ENCODE measurements around the gene TAF1C. TPM values are rescaled to one million over a fixed set of nuclear protein-coding genes. Genes with fewer than 3 reads are reported as not detected.

TAF1C gene
- total and polyA plus RNA-seq, 10 of the 15 experiments (the other 5 are each of a cell fraction or from before 2014, with no cell fraction given) = 0.98 to 40.1 (median 15.4) TPM

DNA sequence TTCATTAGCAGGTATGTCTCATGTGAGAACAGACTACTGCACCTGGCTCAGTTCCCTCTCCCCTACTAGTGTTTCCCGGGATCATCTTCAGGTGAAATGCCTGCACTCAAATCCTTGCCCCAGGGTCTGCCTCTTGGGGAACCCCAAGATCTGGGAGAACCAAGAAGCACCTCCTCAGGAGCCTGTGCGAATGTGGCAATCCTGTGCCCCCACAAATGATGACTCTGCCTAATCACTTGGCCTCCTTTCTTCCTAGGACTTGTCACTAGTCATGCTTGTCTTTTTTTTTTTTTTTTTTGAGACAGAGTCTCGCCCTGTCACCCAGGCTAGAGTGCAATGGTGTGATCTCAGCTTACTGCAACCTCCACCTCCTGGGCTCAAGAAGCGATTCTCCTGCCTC lies 25.8 kb upstream of the TAF1C start:
- WGBS (ENCODE audit: insufficient coverage, insufficient replicate concordance, low lambda C conversion rate, missing lambda C conversion rate) = 20% methylated on average over 3 of the region's 4 CpGs
- CTCF ChIA-PET = no interaction called here
- no peak overlapping the region for H3K4me3 ChIP-seq
- H3K27me3 ChIP-seq (replicated peaks in 1 of 2; ENCODE audit: control insufficient read depth in 2 of 2, insufficient read depth in 2 of 2, low read length in 1 of 2) = no peaks in the 10 kb centered on the region
- DNase-seq (ENCODE audit: low read depth, low spot score) (no peak), ATAC-seq (no peak), FAIRE-seq (no peak)
- H3K79me2 ChIP-seq (ENCODE audit: control insufficient read depth, insufficient read depth, low read length) = no peaks in the 10 kb centered on the region
- no peak overlapping the region for H3K27ac ChIP-seq (ENCODE audit: control insufficient read depth, insufficient read depth)
- no peaks in the 10 kb centered on the region; the same call in 2 of the 3 replicates for H3K9me3 ChIP-seq (replicated peaks; ENCODE audit: control insufficient read depth, insufficient read depth, low read length)
- RAD21 ChIA-PET (ENCODE audit: unreplicated experiment) = no interaction called here
- in situ Hi-C loops (cut with MboI) (no loop called here), intact Hi-C loops (cut with micrococcal nuclease; ENCODE audit: unreplicated experiment) (no loop called here)
- H3K4me2 ChIP-seq (ENCODE audit: control insufficient read depth, insufficient read depth) = no peak overlapping the region
- SMC1A ChIA-PET (ENCODE audit: uncharacterized antibody, unreplicated experiment) = no interaction called here
- H3K36me3 ChIP-seq (ENCODE audit: control insufficient read depth in 2 of 2, insufficient read depth in 2 of 2, low read length in 1 of 2) = no peaks in the 10 kb centered on the region
- H3K4me1 ChIP-seq (ENCODE audit: control insufficient read depth, insufficient read depth, low read length) = no peaks in the 10 kb centered on the region
- no peak overlapping the region for H2AFZ ChIP-seq (ENCODE audit: control insufficient read depth, low read depth, low read length)
- BruUV-seq (replicated peaks) = no TSS peak
- H3K9ac ChIP-seq (ENCODE audit: control insufficient read depth, insufficient read depth, low read length) = no peak overlapping the region
- POLR2A ChIA-PET = no interaction called here
- H4K20me1 ChIP-seq (ENCODE audit: control insufficient read depth, insufficient read depth) = no peaks in the 10 kb centered on the region
- TF ChIP-seq MXI1 (IDR thresholded peaks at IDR 0.05; ENCODE audit: low read depth, low read length) (no peak), ZNF384 (IDR thresholded peaks at IDR 0.05; ENCODE audit: borderline replicate concordance, low read depth, low read length) (no peak), RELA (IDR thresholded peaks at IDR 0.05; ENCODE audit: borderline replicate concordance, partially characterized antibody) (no peak), STAT1 (conservative IDR thresholded peaks at IDR 0.05) (no peak), STAT3 (IDR thresholded peaks at IDR 0.05; ENCODE audit: low read depth, low read length) (no peak), POLR2AphosphoS5 (IDR thresholded peaks at IDR 0.05; ENCODE audit: low read length) (no peak), MYB (IDR thresholded peaks at IDR 0.05; ENCODE audit: borderline replicate concordance, low read depth, low read length) (no peak), NBN (IDR thresholded peaks at IDR 0.05) (no peak), BMI1 (IDR thresholded peaks at IDR 0.05; ENCODE audit: borderline replicate concordance) (no peak)
- TF ChIP-seq, protein P1, sequence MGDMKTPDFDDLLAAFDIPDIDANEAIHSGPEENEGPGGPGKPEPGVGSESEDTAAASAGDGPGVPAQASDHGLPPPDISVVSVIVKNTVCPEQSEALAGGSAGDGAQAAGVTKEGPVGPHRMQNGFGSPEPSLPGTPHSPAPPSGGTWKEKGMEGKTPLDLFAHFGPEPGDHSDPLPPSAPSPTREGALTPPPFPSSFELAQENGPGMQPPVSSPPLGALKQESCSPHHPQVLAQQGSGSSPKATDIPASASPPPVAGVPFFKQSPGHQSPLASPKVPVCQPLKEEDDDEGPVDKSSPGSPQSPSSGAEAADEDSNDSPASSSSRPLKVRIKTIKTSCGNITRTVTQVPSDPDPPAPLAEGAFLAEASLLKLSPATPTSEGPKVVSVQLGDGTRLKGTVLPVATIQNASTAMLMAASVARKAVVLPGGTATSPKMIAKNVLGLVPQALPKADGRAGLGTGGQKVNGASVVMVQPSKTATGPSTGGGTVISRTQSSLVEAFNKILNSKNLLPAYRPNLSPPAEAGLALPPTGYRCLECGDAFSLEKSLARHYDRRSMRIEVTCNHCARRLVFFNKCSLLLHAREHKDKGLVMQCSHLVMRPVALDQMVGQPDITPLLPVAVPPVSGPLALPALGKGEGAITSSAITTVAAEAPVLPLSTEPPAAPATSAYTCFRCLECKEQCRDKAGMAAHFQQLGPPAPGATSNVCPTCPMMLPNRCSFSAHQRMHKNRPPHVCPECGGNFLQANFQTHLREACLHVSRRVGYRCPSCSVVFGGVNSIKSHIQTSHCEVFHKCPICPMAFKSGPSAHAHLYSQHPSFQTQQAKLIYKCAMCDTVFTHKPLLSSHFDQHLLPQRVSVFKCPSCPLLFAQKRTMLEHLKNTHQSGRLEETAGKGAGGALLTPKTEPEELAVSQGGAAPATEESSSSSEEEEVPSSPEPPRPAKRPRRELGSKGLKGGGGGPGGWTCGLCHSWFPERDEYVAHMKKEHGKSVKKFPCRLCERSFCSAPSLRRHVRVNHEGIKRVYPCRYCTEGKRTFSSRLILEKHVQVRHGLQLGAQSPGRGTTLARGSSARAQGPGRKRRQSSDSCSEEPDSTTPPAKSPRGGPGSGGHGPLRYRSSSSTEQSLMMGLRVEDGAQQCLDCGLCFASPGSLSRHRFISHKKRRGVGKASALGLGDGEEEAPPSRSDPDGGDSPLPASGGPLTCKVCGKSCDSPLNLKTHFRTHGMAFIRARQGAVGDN (IDR thresholded peaks at IDR 0.05) = no peak
- TF ChIP-seq, protein P2, sequence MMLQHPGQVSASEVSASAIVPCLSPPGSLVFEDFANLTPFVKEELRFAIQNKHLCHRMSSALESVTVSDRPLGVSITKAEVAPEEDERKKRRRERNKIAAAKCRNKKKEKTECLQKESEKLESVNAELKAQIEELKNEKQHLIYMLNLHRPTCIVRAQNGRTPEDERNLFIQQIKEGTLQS (IDR thresholded peaks at IDR 0.05; ENCODE audit: borderline replicate concordance, extremely low read depth, low read depth, low read length) = no peak
- TF ChIP-seq, protein P3, sequence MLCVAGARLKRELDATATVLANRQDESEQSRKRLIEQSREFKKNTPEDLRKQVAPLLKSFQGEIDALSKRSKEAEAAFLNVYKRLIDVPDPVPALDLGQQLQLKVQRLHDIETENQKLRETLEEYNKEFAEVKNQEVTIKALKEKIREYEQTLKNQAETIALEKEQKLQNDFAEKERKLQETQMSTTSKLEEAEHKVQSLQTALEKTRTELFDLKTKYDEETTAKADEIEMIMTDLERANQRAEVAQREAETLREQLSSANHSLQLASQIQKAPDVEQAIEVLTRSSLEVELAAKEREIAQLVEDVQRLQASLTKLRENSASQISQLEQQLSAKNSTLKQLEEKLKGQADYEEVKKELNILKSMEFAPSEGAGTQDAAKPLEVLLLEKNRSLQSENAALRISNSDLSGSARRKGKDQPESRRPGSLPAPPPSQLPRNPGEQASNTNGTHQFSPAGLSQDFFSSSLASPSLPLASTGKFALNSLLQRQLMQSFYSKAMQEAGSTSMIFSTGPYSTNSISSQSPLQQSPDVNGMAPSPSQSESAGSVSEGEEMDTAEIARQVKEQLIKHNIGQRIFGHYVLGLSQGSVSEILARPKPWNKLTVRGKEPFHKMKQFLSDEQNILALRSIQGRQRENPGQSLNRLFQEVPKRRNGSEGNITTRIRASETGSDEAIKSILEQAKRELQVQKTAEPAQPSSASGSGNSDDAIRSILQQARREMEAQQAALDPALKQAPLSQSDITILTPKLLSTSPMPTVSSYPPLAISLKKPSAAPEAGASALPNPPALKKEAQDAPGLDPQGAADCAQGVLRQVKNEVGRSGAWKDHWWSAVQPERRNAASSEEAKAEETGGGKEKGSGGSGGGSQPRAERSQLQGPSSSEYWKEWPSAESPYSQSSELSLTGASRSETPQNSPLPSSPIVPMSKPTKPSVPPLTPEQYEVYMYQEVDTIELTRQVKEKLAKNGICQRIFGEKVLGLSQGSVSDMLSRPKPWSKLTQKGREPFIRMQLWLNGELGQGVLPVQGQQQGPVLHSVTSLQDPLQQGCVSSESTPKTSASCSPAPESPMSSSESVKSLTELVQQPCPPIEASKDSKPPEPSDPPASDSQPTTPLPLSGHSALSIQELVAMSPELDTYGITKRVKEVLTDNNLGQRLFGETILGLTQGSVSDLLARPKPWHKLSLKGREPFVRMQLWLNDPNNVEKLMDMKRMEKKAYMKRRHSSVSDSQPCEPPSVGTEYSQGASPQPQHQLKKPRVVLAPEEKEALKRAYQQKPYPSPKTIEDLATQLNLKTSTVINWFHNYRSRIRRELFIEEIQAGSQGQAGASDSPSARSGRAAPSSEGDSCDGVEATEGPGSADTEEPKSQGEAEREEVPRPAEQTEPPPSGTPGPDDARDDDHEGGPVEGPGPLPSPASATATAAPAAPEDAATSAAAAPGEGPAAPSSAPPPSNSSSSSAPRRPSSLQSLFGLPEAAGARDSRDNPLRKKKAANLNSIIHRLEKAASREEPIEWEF (IDR thresholded peaks at IDR 0.05; ENCODE audit: insufficient replicate concordance, low read depth, low read length) = no peak
- TF ChIP-seq, protein P4, sequence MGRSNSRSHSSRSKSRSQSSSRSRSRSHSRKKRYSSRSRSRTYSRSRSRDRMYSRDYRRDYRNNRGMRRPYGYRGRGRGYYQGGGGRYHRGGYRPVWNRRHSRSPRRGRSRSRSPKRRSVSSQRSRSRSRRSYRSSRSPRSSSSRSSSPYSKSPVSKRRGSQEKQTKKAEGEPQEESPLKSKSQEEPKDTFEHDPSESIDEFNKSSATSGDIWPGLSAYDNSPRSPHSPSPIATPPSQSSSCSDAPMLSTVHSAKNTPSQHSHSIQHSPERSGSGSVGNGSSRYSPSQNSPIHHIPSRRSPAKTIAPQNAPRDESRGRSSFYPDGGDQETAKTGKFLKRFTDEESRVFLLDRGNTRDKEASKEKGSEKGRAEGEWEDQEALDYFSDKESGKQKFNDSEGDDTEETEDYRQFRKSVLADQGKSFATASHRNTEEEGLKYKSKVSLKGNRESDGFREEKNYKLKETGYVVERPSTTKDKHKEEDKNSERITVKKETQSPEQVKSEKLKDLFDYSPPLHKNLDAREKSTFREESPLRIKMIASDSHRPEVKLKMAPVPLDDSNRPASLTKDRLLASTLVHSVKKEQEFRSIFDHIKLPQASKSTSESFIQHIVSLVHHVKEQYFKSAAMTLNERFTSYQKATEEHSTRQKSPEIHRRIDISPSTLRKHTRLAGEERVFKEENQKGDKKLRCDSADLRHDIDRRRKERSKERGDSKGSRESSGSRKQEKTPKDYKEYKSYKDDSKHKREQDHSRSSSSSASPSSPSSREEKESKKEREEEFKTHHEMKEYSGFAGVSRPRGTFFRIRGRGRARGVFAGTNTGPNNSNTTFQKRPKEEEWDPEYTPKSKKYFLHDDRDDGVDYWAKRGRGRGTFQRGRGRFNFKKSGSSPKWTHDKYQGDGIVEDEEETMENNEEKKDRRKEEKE (IDR thresholded peaks at IDR 0.05) = no peak
